Stimulated activated CD8-positive, alpha-beta memory T cell treated with anti-CD3 and anti-CD28 coated beads, Interleukin-15, amount 100 ng/mL, for 24 hours (primary cell): ENCODE measurements around the gene GLT1D1.
A peak's percentile ranks its signal among the peaks of the same experiment; 100 is the strongest.
"Not testable (repeated sequence)": the region's sequence is repeated elsewhere in the genome, so short reads cannot be mapped to it uniquely, and the experiment has no call there.

ENCODE experiments used
- DNase-seq: peaks from one replicate; pipeline ENCODE4 v3.0.0-alpha.2; 2020; ENCODE audit warnings: low read depth

The GLT1D1 gene

GRCh38 chr12:128820723-128821432 is 32.4 kb upstream of the GLT1D1 start:
- DNase-seq, result no peak

GRCh38 chr12:128823216-128823915 is 29.9 kb upstream of the GLT1D1 start:
- no peak for DNase-seq

- peak; percentile 76 for DNase-seq
Measured at GRCh38 chr12:128823916-128824839, 29.1 kb upstream of the GLT1D1 start, which contains the start of gene SLC15A4. Gene SLC15A4, minus strand, starts transcription at chr12:128823958. Its CDS starts 15 bp downstream, at chr12:128823943.

GRCh38 chr12:128825835-128826234 is 27.4 kb upstream of the GLT1D1 start:
- no peak for DNase-seq

GRCh38 chr12:128827724-128828123 is 25.6 kb upstream of the GLT1D1 start:
- no peak for DNase-seq

GRCh38 chr12:128829861-128830504 is 23.3 kb upstream of the GLT1D1 start:
- no peak for DNase-seq

- no peak for DNase-seq
Measured at GRCh38 chr12:128830505-128830893, 22.8 kb upstream of the GLT1D1 start.

GRCh38 chr12:128833418-128833817 is 19.9 kb upstream of the GLT1D1 start:
- DNase-seq, result no peak

GRCh38 chr12:128839885-128840284 is 13.4 kb upstream of the GLT1D1 start:
- not testable (repeated sequence) for DNase-seq

- DNase-seq, result no peak
Measured at GRCh38 chr12:128840862-128841468, 12.3 kb upstream of the GLT1D1 start.

GRCh38 chr12:128842579-128842978 is 10.7 kb upstream of the GLT1D1 start:
- DNase-seq, result no peak

- no peak for DNase-seq
Measured at GRCh38 chr12:128843538-128843937, 9.7 kb upstream of the GLT1D1 start.

GRCh38 chr12:128844031-128844635 is 9.1 kb upstream of the GLT1D1 start:
- no peak for DNase-seq

- not testable (repeated sequence) for DNase-seq
Measured at GRCh38 chr12:128846671-128847070, 6.6 kb upstream of the GLT1D1 start.

- no peak for DNase-seq
Measured at GRCh38 chr12:128848371-128848770, 4.9 kb upstream of the GLT1D1 start.

GRCh38 chr12:128849806-128850205 is 3.5 kb upstream of the GLT1D1 start:
- DNase-seq, result not testable (repeated sequence)

GRCh38 chr12:128850400-128850799 is 2.9 kb upstream of the GLT1D1 start:
- no peak for DNase-seq

- DNase-seq, result not testable (repeated sequence)
Measured at GRCh38 chr12:128851429-128851828, 1.8 kb upstream of the GLT1D1 start.

- DNase-seq, result no peak
Measured at GRCh38 chr12:128852026-128852698, 1.1 kb upstream of the GLT1D1 start.

- DNase-seq, result no peak
Measured at GRCh38 chr12:128853600-128854197, 421 bp downstream of the GLT1D1 start.
